Raji (cell line): ENCODE measurements around the gene GARS1.

Experiments used
- POLR2A ChIP-seq: IDR thresholded peaks from 2 replicates; pipeline ENCODE4 v1.6.1; 2011; ENCODE audit warnings: low read depth, low read length, control low read depth; ENCODE audit not compliant: insufficient read depth

GARS1 gene

GRCh38 chr7:30598121-30598876 lies 3.6 kb downstream of the GARS1 start:
- TF ChIP-seq POLR2A = no peak

GRCh38 chr7:30604901-30605300 lies 10.2 kb downstream of the GARS1 start:
- no peak for TF ChIP-seq POLR2A

- no peak for TF ChIP-seq POLR2A
Measured at GRCh38 chr7:30605832-30606231, 11.2 kb downstream of the GARS1 start.

- TF ChIP-seq POLR2A = no peak
Measured at GRCh38 chr7:30612658-30613265, 18.1 kb downstream of the GARS1 start.

GRCh38 chr7:30613366-30614325 lies 19.0 kb downstream of the GARS1 start:
- TF ChIP-seq POLR2A = no peak

- TF ChIP-seq POLR2A = no peak
Measured at GRCh38 chr7:30616318-30616717, 21.6 kb downstream of the GARS1 start.

- no peak for TF ChIP-seq POLR2A
Measured at GRCh38 chr7:30617359-30617758, 22.7 kb downstream of the GARS1 start.

GRCh38 chr7:30618080-30618676 lies 23.5 kb downstream of the GARS1 start:
- no peak for TF ChIP-seq POLR2A

GRCh38 chr7:30618961-30619360 lies 24.3 kb downstream of the GARS1 start:
- no peak for TF ChIP-seq POLR2A

GRCh38 chr7:30625283-30625682 lies 30.6 kb downstream of the GARS1 start:
- no peak for TF ChIP-seq POLR2A

GRCh38 chr7:30627026-30627425 lies 32.3 kb downstream of the GARS1 start:
- TF ChIP-seq POLR2A = no peak

- no peak for TF ChIP-seq POLR2A
Measured at GRCh38 chr7:30630986-30631385, 36.3 kb downstream of the GARS1 start.

GRCh38 chr7:30633223-30633622 lies 38.5 kb downstream of the GARS1 start:
- TF ChIP-seq POLR2A = no peak

GRCh38 chr7:30634193-30634626 lies 39.5 kb downstream of the GARS1 start:
- TF ChIP-seq POLR2A = no peak

GRCh38 chr7:30634634-30635201 lies 40.0 kb downstream of the GARS1 start:
- TF ChIP-seq POLR2A = no peak
